HepG2 (cell line): ENCODE results near the gene KCNRG. TPM values are rescaled to one million over a fixed set of nuclear protein-coding genes. Genes with fewer than 3 reads are reported as not detected.

Experiments
- ATAC-seq: fragments of 200-7000 bp; cut with Tn5 transposase; 3 replicates; pipeline ENCODE4 v1.9.1; 2020; ENCODE audit warnings: mild to moderate bottlenecking, moderate library complexity
- BruUV-seq: library from RNA; stranded (reverse); fragments of 400-500 nt; replicated peaks from 2 replicates; lab custom pipeline; 2021; lab: Mats Ljungman, UMichigan
- CTCF ChIA-PET: fragments of 300-600 bp; formaldehyde crosslinking; extraction: SDS; loops from one replicate; lab custom pipeline; 2021; ENCODE audit warnings: low total read pairs, inconsistent platforms, low intra/inter-chr PET ratio; lab: Yijun Ruan, JAX
- POLR2A ChIA-PET: fragments of 350-600 bp; sonication (Branson Sonifier 250); formaldehyde crosslinking; loops from one replicate; lab custom pipeline; 2020; ENCODE audit warnings: antibody characterized with exemption, inconsistent platforms; lab: Yijun Ruan, JAX
- DNase-seq: peaks from one replicate; pipeline ENCODE4 v3.0.0-alpha.2; 2015; ENCODE audit warnings: low spot score
- FAIRE-seq: peaks from 3 replicates; lab custom pipeline; 2011; peaks lifted over from hg19 to GRCh38; lab: Jason Lieb, UNC
- H2AFZ ChIP-seq: one replicate; pipeline ENCODE4 v1.6.1; 2011; ENCODE audit warnings: low read length, inconsistent platforms
- H3K27ac ChIP-seq: fragments of 300-600 bp; 3 replicates; pipeline ENCODE4 v1.8.0; 2011; ENCODE audit warnings: mixed run types, mild to moderate bottlenecking, mixed read lengths, low read length, inconsistent platforms; ENCODE audit not compliant: insufficient read depth; ENCODE audit errors: extremely low read length
- H3K27me3 ChIP-seq, 2 experiments: fragments of 200-600 bp in 1 of 2; 2 replicates in 1 of 2; 3 replicates in 1 of 2; pipeline versions ENCODE4 v1.6.0 to v1.8.0; 2011; ENCODE audit warnings: low read length in 2 of 2, mild to moderate bottlenecking in 2 of 2, moderate library complexity in 2 of 2, inconsistent platforms in 1 of 2; ENCODE audit not compliant: insufficient read depth in 2 of 2, control insufficient read depth in 1 of 2
- H3K36me3 ChIP-seq, 2 experiments: fragments of 200-600 bp in 1 of 2; replicated peaks in 1 of 2; 2 replicates in 1 of 2; 3 replicates in 1 of 2; pipeline versions ENCODE4 v1.5.1 to v1.8.0; 2011; ENCODE audit warnings: low read length in 2 of 2, inconsistent platforms in 1 of 2; ENCODE audit not compliant: insufficient read depth in 2 of 2, control insufficient read depth in 1 of 2
- H3K4me1 ChIP-seq: 2 replicates; pipeline ENCODE4 v1.5.1; 2012; ENCODE audit warnings: low read length, inconsistent platforms; ENCODE audit not compliant: insufficient read depth
- H3K4me2 ChIP-seq: 2 replicates; pipeline ENCODE4 v1.6.0; 2011; ENCODE audit warnings: low read depth, low read length, inconsistent platforms
- H3K4me3 ChIP-seq, 3 experiments: fragments of 200-600 bp in 1 of 3; sonication (generic), shearing (Covaris generic) in 1 of 3; replicated peaks in 1 of 3; 2 replicates each; pipeline ENCODE4 v1.5.1; 2011 to 2016; ENCODE audit warnings: low read length in 3 of 3, inconsistent platforms in 2 of 3, low read depth in 2 of 3, mild to moderate bottlenecking in 2 of 3, control low read depth in 1 of 3, mixed read lengths in 1 of 3; ENCODE audit not compliant: insufficient read depth in 1 of 3
- H3K79me2 ChIP-seq: one replicate; pipeline ENCODE4 v1.6.1; 2011; ENCODE audit warnings: low read length, inconsistent platforms; ENCODE audit not compliant: insufficient read depth
- H3K9ac ChIP-seq: 2 replicates; pipeline ENCODE4 v1.6.0; 2011; ENCODE audit warnings: mild to moderate bottlenecking, low read depth, low read length, inconsistent platforms; ENCODE audit not compliant: insufficient read depth
- H3K9me3 ChIP-seq: 2 replicates; pipeline ENCODE4 v1.5.1; 2012; ENCODE audit warnings: mild to moderate bottlenecking, low read length
- H4K20me1 ChIP-seq: 2 replicates; pipeline ENCODE4 v1.6.0; 2011; ENCODE audit warnings: inconsistent platforms, mild to moderate bottlenecking, low read length, moderate library complexity; ENCODE audit not compliant: insufficient read depth
- BCL6 ChIP-seq: IDR thresholded peaks from 2 replicates; pipeline ENCODE4 v1.6.1; 2016; ENCODE audit warnings: missing genetic modification reagents, missing compliant biosample characterization
- BRCA1 ChIP-seq: sonication (generic); formaldehyde crosslinking; IDR thresholded peaks from 2 replicates; pipeline ENCODE4 v1.4.0; 2020; ENCODE audit warnings: missing genetic modification reagents
- KDM5B ChIP-seq: sonication (generic); formaldehyde crosslinking; IDR thresholded peaks from 2 replicates; pipeline ENCODE4 v1.4.0; 2020; ENCODE audit warnings: missing genetic modification reagents, mild to moderate bottlenecking, borderline replicate concordance
- NFKBIZ ChIP-seq: IDR thresholded peaks from 2 replicates; pipeline ENCODE4 v1.6.1; 2018; ENCODE audit warnings: missing genetic modification reagents, missing compliant biosample characterization
- NR2C2 ChIP-seq: sonication (generic); formaldehyde crosslinking; IDR thresholded peaks from 2 replicates; pipeline ENCODE4 v1.4.0; 2020; ENCODE audit warnings: missing genetic modification reagents, mild to moderate bottlenecking, moderate library complexity, borderline replicate concordance
- REL ChIP-seq: sonication (generic); formaldehyde crosslinking; conservative IDR thresholded peaks from 2 replicates; pipeline ENCODE4 v1.8.0; 2022; ENCODE audit warnings: mild to moderate bottlenecking, missing genetic modification reagents, moderate library complexity
- SAP130 ChIP-seq: IDR thresholded peaks from 2 replicates; pipeline ENCODE4 v1.6.1; 2016; ENCODE audit warnings: low read depth
- SUZ12 ChIP-seq: fragments of 150-350 bp; IDR thresholded peaks from 2 replicates; pipeline ENCODE4 v1.6.1; 2014; ENCODE audit warnings: low read depth, low read length
- TRAFD1 ChIP-seq: sonication (generic); formaldehyde crosslinking; IDR thresholded peaks from 2 replicates; pipeline ENCODE4 v1.5.1; 2020; ENCODE audit warnings: missing genetic modification reagents, mild to moderate bottlenecking, borderline replicate concordance
- ZBTB10 ChIP-seq: sonication (generic); formaldehyde crosslinking; IDR thresholded peaks from 2 replicates; pipeline ENCODE4 v1.4.0; 2020; ENCODE audit warnings: missing genetic modification reagents, borderline replicate concordance
- ZFP1 ChIP-seq: IDR thresholded peaks from 2 replicates; pipeline ENCODE4 v1.6.1; 2016
- ZFY ChIP-seq: sonication (generic); formaldehyde crosslinking; IDR thresholded peaks from 2 replicates; pipeline ENCODE4 v1.4.0; 2020; ENCODE audit warnings: missing genetic modification reagents
- ZNF12 ChIP-seq: sonication (generic); formaldehyde crosslinking; IDR thresholded peaks from 2 replicates; pipeline ENCODE4 v1.5.0; 2020; ENCODE audit warnings: missing genetic modification reagents
- ZNF225 ChIP-seq: sonication (generic); formaldehyde crosslinking; IDR thresholded peaks from 2 replicates; pipeline ENCODE4 v1.4.0; 2020; ENCODE audit warnings: mild to moderate bottlenecking, missing genetic modification reagents
- ZNF282 ChIP-seq: fragments of 450-650 bp; IDR thresholded peaks from 2 replicates; pipeline ENCODE4 v1.6.1; 2018; ENCODE audit not compliant: partially characterized antibody
- ZNF552 ChIP-seq: sonication (generic); formaldehyde crosslinking; IDR thresholded peaks from 2 replicates; pipeline ENCODE4 v1.9.0; 2022; ENCODE audit warnings: missing genetic modification reagents, mild to moderate bottlenecking, borderline replicate concordance
- WGBS: methylation state at CpG from one replicate; pipeline ENCODE4 v1.1.6; 2017; ENCODE audit warnings: low lambda C conversion rate; 5-methylcytosine and 5-hydroxymethylcytosine counted together
- in situ Hi-C: cut with HindIII; loops from 2 replicates; pipeline ENCODE4 v1.10.0; 2017; ENCODE audit warnings: low pct_unique_long_range_greater_than_20kb; ENCODE audit not compliant: extremely low pct_ligation_motif_present
- intact Hi-C: fragments of 100-400 bp; cut with micrococcal nuclease; formaldehyde crosslinking; loops from one replicate; pipeline ENCODE4 v1.10.0; 2022; ENCODE audit not compliant: unreplicated experiment
- polyA plus RNA-seq, 8 experiments: library from polyadenylated mRNA; depleted of rRNA in 3 of 8; stranded (reverse) in 7 of 8; unstranded in 1 of 8; fragments of >200 nt; fragmentation: Illumina TruSeq in 4 of 8; extraction: Trizol in 4 of 8; gene quantifications; 2 replicates each; pipeline versions ENCODE4 v1.2.1 to v1.2.3, GENCODE V29; 2011 to 2016; ENCODE audit warnings: low read depth in 4 of 8, missing spikeins in 1 of 8, mixed read lengths in 1 of 8; ENCODE audit not compliant: insufficient read depth in 1 of 8
- total RNA-seq, 5 experiments: library from RNA; depleted of rRNA; stranded (reverse); fragments of >200 nt; fragmentation: Illumina TruSeq; extraction: Trizol; gene quantifications; 2 replicates each; pipeline ENCODE4 v1.2.3, GENCODE V29; 2016; ENCODE audit warnings: low read depth in 1 of 5
- TF ChIP-seq, protein P1 (sequence below): sonication (generic); formaldehyde crosslinking; IDR thresholded peaks from 2 replicates; pipeline ENCODE4 v1.4.0; 2020; ENCODE audit warnings: missing genetic modification reagents, borderline replicate concordance
- TF ChIP-seq, protein P2 (sequence below): sonication (generic); formaldehyde crosslinking; IDR thresholded peaks from 2 replicates; pipeline ENCODE4 v1.4.0; 2020; ENCODE audit warnings: mild to moderate bottlenecking, missing genetic modification reagents
- TF ChIP-seq, protein P3 (sequence below): sonication (generic); formaldehyde crosslinking; IDR thresholded peaks from 2 replicates; pipeline ENCODE4 v1.8.1; 2023; ENCODE audit warnings: missing genetic modification reagents, mild to moderate bottlenecking, borderline replicate concordance

Gene KCNRG
- total and polyA plus RNA-seq, 2 of the 13 experiments (the other 11 are each of a cell fraction or from before 2014, with no cell fraction given), result 1.0 to 1.5 TPM

- TF ChIP-seq ZNF225 (CRISPR knock-in tag), result no peak
- TF ChIP-seq SUZ12, result no peak
- TF ChIP-seq, protein P1, sequence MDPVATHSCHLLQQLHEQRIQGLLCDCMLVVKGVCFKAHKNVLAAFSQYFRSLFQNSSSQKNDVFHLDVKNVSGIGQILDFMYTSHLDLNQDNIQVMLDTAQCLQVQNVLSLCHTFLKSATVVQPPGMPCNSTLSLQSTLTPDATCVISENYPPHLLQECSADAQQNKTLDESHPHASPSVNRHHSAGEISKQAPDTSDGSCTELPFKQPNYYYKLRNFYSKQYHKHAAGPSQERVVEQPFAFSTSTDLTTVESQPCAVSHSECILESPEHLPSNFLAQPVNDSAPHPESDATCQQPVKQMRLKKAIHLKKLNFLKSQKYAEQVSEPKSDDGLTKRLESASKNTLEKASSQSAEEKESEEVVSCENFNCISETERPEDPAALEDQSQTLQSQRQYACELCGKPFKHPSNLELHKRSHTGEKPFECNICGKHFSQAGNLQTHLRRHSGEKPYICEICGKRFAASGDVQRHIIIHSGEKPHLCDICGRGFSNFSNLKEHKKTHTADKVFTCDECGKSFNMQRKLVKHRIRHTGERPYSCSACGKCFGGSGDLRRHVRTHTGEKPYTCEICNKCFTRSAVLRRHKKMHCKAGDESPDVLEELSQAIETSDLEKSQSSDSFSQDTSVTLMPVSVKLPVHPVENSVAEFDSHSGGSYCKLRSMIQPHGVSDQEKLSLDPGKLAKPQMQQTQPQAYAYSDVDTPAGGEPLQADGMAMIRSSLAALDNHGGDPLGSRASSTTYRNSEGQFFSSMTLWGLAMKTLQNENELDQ (CRISPR knock-in tag), result no peak
- TF ChIP-seq SAP130, result no peak
- TF ChIP-seq NR2C2 (CRISPR knock-in tag), result no peak
- no peak for TF ChIP-seq ZFP1 (CRISPR knock-in tag)
- no peak for TF ChIP-seq BCL6
- TF ChIP-seq ZNF282, result no peak
- no peak for TF ChIP-seq ZFY (CRISPR knock-in tag)
- no peak for TF ChIP-seq TRAFD1
- TF ChIP-seq ZNF552 (CRISPR knock-in tag), result no peak
- TF ChIP-seq, protein P2, sequence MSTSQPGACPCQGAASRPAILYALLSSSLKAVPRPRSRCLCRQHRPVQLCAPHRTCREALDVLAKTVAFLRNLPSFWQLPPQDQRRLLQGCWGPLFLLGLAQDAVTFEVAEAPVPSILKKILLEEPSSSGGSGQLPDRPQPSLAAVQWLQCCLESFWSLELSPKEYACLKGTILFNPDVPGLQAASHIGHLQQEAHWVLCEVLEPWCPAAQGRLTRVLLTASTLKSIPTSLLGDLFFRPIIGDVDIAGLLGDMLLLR (CRISPR knock-in tag), result no peak
- TF ChIP-seq NFKBIZ (CRISPR knock-in tag), result no peak
- TF ChIP-seq, protein P3, sequence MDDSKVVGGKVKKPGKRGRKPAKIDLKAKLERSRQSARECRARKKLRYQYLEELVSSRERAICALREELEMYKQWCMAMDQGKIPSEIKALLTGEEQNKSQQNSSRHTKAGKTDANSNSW, result no peak
- no peak for TF ChIP-seq ZNF12 (CRISPR knock-in tag)
- TF ChIP-seq ZBTB10 (CRISPR knock-in tag), result no peak
- TF ChIP-seq KDM5B, result no peak
- no peak for TF ChIP-seq BRCA1 (CRISPR knock-in tag)
- TF ChIP-seq REL, result no peak
- in situ Hi-C loops (no loop called here), intact Hi-C loops (no loop called here)
- POLR2A ChIA-PET, result no interaction called here
- no peak for DNase-seq
- Histone ChIP-seq H3K27ac (no peak overlapping the region), H3K27me3 (no peaks in the 10 kb centered on the region), H3K9ac (no peak overlapping the region), H2AFZ (no peak overlapping the region), H4K20me1 (no peaks in the 10 kb centered on the region), H3K79me2 (peaks cover 24% of the 10 kb centered on the region), H3K36me3 (peaks cover 2 to 6% of the 10 kb centered on the region in 2 experiments; a peak in 3 of 5 replicates), H3K9me3 (no peaks in the 10 kb centered on the region), H3K4me1 (peaks cover 41% of the 10 kb centered on the region), H3K4me3 (no peak overlapping the region), H3K4me2 (no peak overlapping the region)
- no peak for FAIRE-seq
- CTCF ChIA-PET, result no interaction called here
- no TSS peak for BruUV-seq
- 100% methylated on average over 1 of the region's 1 CpG for WGBS
- no peak for ATAC-seq
These were observed 14.0 kb upstream of the KCNRG start for GRCh38 chr13:50001287-50001686.
